Measurements from ENCODE around the gene MVD.

DNA sequence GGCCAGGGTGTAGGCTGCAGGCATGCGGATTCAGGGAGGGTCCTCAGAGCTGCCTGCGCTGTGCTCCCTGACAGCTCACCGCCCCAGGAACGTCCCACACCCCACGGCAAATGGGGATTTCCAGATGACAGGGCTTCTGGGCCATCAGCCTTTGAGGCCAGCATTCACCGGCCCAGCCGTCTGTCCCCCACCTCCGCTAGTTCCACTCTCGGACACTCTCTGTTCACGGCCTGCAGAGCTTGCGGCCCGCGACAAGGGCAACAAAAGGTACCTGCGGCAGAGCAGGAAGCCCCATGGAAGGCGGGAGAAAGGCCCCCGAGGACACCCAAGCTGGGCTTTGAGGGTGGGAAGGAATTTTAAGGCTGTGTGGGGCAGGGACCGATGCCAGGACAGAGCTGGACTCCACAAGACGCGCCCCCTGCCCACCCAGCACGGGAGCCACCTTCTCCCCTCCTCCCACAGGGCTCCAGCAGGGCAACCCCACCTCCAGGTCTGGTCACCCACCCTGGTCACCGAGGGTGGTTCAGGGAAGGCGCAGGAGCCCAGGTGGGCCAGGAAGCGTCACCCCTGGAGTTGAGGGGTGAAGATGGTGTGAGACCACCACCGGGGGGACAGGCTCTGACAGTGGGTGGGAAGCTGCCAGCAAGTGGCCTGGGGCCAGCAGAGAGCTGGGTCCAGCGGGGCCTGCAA lies 6.5 kb downstream of the MVD start:
- TF ChIP-seq, protein P1, sequence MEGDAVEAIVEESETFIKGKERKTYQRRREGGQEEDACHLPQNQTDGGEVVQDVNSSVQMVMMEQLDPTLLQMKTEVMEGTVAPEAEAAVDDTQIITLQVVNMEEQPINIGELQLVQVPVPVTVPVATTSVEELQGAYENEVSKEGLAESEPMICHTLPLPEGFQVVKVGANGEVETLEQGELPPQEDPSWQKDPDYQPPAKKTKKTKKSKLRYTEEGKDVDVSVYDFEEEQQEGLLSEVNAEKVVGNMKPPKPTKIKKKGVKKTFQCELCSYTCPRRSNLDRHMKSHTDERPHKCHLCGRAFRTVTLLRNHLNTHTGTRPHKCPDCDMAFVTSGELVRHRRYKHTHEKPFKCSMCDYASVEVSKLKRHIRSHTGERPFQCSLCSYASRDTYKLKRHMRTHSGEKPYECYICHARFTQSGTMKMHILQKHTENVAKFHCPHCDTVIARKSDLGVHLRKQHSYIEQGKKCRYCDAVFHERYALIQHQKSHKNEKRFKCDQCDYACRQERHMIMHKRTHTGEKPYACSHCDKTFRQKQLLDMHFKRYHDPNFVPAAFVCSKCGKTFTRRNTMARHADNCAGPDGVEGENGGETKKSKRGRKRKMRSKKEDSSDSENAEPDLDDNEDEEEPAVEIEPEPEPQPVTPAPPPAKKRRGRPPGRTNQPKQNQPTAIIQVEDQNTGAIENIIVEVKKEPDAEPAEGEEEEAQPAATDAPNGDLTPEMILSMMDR (IDR thresholded peaks at IDR 0.05): no peak
- no peak for TF ChIP-seq POLR2A (IDR thresholded peaks at IDR 0.05)

Data from esophagus squamous epithelium (tissue), 4 donors.